GM12891 (cell line): ENCODE results near the gene RPH3AL.

Experiments
- POLR2A ChIP-seq: IDR thresholded peaks from 2 replicates; pipeline ENCODE4 v1.6.1; 2011; ENCODE audit warnings: low read depth, low read length, control low read depth
- POLR2AphosphoS5 ChIP-seq: IDR thresholded peaks from 2 replicates; pipeline ENCODE4 v1.6.1; 2011; ENCODE audit warnings: low read depth, low read length, control low read depth
- POU2F2 ChIP-seq: IDR thresholded peaks from 2 replicates; pipeline ENCODE4 v1.6.1; 2011; ENCODE audit warnings: low read depth, mild to moderate bottlenecking, control low read depth, low read length, moderate library complexity
- TAF1 ChIP-seq: IDR thresholded peaks from 2 replicates; pipeline ENCODE4 v1.6.1; 2011; ENCODE audit warnings: low read depth, low read length, control low read depth

- TF ChIP-seq POLR2AphosphoS5 (no peak), TAF1 (no peak), POLR2A (no peak), POU2F2 (no peak)
Observed at GRCh38 chr17:364766-365165, 12.2 kb upstream of the RPH3AL start.
